ENCODE measurements around the gene UGT1A9.
"Not testable (repeated sequence)": the region's sequence is repeated elsewhere in the genome, so short reads cannot be mapped to it uniquely, and the experiment has no call there.

UGT1A9 gene

DNA sequence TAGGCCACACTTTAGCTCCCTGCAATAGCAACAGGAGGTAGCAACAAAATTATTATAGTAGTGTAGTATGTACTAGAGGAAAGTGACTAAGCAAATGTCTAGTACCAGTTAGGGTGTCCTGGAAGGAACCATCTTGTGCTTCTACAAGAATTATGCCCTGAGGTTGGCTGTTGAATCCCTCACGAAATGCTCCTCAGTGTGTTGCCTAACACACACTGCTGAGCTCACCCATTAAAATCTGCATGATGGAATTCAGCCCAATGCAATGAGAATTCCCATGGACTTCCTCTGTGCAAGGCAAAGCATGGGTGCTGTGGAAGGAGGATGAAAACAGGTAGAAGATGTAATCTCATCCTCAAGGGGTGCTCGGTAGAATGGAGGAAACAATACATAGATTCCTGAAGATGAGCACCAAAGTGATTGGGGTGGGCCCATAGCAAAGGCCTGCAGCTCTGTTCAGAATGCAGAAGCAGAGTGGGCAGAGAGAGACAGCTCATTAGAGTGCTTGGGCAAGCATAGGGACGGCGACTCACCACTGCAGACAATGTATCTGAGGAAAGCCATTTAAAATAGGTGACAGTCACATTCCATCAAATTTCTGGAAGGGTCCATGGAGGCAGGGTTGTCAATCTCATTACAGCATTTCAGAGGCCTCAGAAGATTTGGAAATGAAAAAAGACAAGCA lies 8.8 kb downstream of the UGT1A9 start:
- FAIRE-seq: no peak
- DNase-seq (ENCODE audit: insufficient read length, low spot score): no peak

GRCh38 chr2:233681521-233682099 lies 9.9 kb downstream of the UGT1A9 start, which contains the start of gene UGT1A7:
Gene UGT1A7 (plus strand): TSS chr2:233681901. CDS start chr2:233681938, 37 bp downstream.
- no peak for FAIRE-seq
- DNase-seq (ENCODE audit: insufficient read length, low spot score): no peak

DNA sequence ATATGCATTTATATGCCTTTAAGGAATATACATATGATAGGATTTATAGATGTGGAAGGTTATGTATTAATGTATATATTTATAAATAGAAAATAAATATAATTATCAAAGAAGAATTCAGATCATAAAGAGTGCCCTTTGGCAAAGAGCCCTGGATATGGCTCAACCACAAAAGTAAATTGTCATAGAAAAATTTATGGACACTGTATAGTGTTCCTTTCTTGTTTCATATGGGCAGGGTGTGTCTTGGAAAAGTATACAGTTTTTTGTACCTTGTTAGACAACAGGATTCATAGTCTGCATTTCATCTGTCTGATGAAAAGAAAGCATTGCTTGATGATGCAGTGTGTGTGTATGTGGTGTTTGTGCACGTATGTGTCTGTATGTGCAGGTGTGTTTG lies 12.9 kb downstream of the UGT1A9 start:
- FAIRE-seq: no peak
- no peak for DNase-seq (ENCODE audit: insufficient read length, low spot score)

DNA sequence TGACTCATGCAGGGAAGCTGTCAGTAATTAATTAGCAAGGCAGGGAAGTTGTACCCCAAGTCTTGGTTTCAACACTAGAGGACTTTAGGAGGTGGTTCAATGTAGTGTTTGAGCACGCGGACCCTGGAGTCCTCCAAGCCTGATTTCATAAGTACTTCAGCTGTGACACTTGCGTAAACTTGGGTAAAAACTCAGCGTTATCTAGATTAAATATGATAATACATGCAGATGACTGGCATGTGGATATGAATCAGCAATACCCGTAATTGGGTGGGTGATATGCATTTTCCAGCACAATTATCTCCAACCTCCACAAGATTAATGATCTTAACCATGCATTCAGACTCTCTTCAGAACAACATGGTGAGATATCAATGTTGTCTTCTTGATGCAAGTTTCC lies 15.2 kb downstream of the UGT1A9 start:
- DNase-seq (ENCODE audit: insufficient read length, low spot score): no peak
- no peak for FAIRE-seq

GRCh38 chr2:233688341-233688740 lies 16.6 kb downstream of the UGT1A9 start:
- DNase-seq (ENCODE audit: insufficient read length, low spot score): no peak

DNA sequence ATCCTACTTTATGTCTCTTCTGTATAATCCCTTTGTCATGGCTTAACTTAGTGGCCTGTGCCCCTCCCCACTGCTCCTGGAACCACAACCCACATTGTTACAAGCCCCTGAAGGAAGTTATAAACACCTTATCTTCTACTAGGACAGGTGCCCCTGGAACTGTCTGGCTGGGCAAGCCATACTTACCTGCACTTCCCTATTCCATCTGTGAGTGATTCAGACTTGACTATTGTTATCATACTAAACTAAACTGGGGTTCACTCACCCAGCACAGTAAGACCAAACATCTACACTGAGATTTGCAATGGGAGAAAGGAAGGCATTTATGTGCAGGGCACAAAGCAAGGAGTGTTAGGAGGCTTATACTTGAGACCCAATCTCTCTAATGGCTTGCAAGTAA lies 17.3 kb downstream of the UGT1A9 start:
- FAIRE-seq (no peak), DNase-seq (ENCODE audit: insufficient read length, low spot score) (no peak)

More at GRCh38 chr2:233688341-233688740, 16.6 kb downstream of the UGT1A9 start:
- no peak for FAIRE-seq

GRCh38 chr2:233689501-233689900 lies 17.8 kb downstream of the UGT1A9 start:
- no peak for FAIRE-seq
- no peak for DNase-seq (ENCODE audit: insufficient read length, low spot score)

DNA sequence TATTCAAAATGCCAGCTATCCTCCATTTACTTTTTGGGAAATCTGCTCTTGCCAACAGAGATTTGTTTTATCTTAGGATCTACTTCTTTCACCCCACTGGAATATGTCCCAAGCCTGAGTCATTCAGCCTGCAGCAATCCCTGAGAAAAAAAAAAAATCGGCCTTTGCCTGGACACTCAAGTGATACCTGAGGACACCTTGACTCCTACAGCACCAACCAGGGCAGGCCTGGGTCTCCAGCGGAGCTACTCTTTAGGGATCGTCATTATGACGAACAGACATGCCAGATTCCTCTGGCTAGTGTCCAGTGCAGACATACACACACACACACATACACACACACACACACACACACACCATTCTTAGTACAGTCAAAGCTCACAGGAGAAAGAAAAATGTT lies 18.7 kb downstream of the UGT1A9 start:
- DNase-seq (ENCODE audit: insufficient read length, low spot score) (no peak), FAIRE-seq (no peak)

DNA sequence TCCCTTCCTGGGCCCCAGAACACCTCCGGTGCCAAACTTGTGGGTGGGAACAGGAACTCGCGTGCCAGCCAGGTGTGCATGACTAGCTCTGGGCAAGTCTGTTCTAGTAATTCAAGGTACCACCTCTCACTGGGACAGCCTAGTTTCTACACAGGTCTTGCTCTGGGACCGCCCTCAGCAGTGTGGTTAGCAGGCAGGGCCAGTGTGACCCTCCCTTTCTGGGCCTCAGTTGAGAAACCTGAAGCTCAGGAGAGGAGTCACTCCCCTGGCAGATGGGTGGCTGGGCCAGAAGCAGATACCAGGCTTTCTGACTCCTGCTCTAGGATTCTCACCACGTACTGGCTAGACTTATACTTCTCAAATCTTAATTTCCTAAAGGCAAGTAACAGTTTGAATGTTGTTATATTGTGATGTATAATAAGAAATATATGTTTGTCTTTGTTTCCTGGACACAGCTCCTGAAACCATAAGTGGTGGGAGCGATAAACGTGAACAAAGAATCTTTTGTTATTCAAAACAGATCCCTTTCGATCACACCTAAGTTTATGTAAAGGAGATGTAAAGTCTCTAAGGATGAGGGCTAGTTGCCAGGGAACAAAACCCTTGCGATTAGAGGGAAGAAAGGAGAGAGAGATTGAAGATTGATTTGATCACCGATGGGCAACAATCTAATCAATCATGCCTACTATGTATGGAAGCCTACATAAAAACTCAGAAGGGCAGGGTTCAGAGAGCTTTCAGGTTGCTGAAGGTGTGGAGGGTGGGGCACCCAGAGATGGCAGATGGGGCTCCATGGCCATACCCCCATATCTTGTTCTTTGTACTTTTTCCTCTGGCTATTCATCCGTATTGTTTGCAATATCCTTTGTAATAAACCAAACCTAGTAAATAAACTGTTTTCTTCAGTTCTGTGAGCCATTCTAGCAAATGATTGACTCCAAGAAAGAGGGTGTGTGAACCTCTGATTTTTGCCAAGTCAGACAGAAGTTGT lies 20.0 kb downstream of the UGT1A9 start:
- no peak for FAIRE-seq
- no peak for DNase-seq (ENCODE audit: insufficient read length, low spot score)

DNA sequence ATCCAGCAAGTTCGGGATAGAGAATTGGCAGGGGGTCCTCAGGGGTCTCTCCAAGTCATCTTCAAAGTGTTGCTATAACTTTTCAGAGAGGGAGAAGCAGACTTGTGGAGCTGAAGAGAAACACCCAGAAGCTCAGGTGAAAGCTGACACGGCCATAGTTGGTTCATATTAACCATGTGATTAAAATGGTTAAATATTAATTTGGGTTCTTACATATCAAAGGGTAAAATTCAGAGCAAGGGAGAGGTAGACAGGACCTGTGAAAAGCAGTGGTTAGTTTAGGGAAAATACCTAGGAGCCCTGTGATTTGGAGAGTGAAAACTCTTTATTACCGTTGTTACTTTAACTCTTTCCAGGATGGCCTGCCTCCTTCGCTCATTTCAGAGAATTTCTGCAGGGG lies 20.9 kb downstream of the UGT1A9 start, which contains the start of gene UGT1A6:
UGT1A6 (plus strand) TSS at position 243 of the 400 bp plus-strand sequence; CDS start at position 358, 115 bp downstream.
- FAIRE-seq (no peak), DNase-seq (ENCODE audit: insufficient read length, low spot score) (no peak)

DNA sequence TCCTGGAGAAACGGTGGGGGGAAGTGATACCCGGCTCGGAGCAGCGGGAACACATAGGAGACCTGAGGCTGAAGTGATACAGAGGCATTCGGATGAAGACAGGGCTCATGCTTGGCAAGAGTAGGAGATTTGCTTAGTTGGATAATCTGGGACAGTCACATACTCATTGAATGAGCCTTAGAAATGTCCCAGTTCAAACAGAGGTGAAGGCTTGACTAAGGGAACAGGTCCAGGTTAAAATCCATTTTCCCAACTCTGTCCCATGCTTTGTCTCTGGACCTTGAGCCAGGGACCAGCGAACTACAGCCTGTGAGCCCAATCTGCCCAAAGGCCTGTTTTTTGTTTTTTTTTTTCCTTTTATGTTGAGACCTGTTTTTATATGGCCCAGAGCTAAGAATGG lies 22.3 kb downstream of the UGT1A9 start:
- DNase-seq (ENCODE audit: insufficient read length, low spot score) (no peak), FAIRE-seq (no peak)

DNA sequence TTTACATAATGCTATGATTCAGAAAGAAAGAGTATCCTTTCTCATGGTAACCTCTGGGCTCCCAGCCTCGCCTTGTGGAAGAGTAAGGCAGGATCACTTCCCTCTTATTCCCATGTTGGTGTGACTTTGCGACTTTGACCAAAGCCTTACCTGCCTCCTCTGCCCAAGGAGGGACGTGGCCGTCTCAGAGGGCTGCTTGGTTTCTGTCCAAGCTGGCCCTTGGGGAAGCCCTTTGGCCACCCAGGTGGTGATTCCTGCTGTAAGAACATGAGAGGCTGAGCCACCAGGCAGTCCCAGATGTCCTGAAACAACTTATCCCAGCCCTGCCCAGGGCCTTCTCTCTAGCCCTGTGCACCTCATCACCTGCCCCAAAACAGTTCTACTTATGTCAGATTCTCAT lies 27.0 kb downstream of the UGT1A9 start:
- FAIRE-seq (no peak), DNase-seq (ENCODE audit: insufficient read length, low spot score) (no peak)

DNA sequence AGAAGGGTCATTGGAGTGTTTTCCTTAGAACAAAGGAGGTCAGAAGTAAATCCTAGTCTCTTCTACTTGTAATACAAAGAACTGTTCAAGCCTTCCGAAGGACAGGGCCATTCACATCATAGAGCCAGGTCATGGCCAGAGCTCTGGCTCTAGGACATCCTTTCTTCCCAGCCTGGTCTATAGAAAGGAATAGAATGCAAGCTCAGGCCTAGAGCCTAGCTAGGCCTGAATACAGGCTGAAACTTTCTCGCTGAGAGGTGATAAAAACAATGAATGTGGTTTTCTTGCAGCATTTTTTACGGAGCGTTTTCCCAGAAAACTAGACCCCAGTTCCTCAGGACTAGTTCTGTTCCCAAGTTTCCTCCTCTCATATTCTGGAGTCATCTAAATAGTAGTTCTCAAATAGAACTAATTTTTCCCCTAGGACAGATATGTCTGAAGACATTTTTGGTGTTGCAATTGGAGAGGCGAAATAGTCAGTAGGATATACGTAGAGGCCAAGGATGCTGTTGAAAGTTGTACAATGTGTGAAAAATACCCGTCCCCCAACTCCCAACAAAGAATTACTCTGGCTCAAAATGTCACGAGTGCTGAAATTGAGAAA lies 27.8 kb downstream of the UGT1A9 start:
- FAIRE-seq (no peak), DNase-seq (ENCODE audit: insufficient read length, low spot score) (no peak)

GRCh38 chr2:233700028-233700635 lies 28.4 kb downstream of the UGT1A9 start:
- DNase-seq (ENCODE audit: insufficient read length, low spot score) (no peak), FAIRE-seq (no peak)

GRCh38 chr2:233700842-233701241 lies 29.1 kb downstream of the UGT1A9 start:
- not testable (repeated sequence) for DNase-seq (ENCODE audit: insufficient read length, low spot score); FAIRE-seq

DNA sequence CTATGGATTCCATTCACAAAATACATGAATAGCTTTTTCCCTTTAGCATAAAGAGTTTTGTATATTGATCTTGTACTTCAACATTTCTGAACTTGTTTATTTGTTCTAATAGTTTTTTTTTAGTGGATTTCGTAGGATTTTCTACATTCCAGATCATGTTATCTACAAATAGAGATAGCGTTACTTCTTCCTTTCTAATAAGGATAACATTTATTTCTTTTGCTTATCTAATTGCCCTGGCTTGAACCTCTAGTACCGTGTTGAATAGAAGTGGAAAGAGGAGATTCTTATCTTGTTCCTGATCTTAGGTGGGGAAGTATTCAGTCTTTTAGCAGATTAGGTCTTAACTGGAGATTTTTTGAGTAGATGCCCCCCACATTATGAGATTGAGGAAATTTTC lies 30.5 kb downstream of the UGT1A9 start:
- no peak for FAIRE-seq
- no peak for DNase-seq (ENCODE audit: insufficient read length, low spot score)

GRCh38 chr2:233705911-233706506 lies 34.3 kb downstream of the UGT1A9 start:
- DNase-seq (ENCODE audit: insufficient read length, low spot score): no peak
- no peak for FAIRE-seq

DNA sequence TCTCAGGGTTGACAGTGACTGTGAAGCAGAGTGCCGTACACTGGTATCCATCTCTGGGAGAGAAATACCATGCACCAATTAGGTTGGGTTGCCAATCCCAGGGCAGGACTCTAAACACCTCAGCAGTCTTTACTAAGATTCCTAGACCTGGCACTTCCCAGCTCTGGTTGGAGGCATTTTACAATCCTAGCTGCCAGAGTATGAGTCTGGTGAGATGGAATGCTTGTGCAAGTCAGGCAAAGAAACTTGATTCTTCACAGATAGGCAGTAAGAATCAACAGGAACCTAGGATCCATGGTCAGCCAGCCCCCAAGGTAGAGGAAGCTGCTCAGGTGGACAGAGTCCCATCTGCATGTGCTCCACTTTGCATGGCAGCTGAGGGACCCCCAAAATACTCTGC lies 35.0 kb downstream of the UGT1A9 start:
- no peak for DNase-seq (ENCODE audit: insufficient read length, low spot score)
- FAIRE-seq: no peak

DNA sequence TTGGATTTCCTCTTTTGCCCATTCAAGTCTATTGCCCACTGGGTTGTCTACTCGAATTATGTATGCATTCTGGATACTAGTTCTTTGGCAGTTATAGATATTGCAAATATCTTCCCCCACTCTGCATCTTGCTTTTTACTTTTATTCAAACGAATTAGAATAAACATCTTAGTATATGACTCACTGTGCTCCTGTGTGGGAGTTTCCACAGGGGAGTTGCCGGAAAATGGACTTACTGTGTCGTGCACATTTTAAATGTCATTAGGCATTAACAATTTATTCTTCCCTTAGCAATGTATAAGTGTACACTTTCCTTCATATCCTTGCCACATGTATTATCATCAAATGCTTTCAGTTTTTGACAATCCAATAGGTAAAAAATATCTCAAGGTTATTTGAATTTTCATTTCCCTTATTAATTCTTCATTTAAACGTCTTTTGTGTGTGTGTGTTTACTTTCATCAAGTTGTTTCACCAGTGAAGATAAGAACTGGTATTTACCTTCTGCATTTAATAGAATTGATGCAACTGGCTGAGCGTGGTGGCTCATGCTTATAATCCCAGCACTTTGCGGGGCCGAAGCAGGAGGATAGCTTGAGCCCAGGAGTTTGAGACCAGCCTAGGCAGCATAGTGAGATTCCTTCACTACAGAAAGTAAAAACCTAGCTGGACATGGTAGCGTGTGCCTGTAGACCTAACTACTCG lies 36.4 kb downstream of the UGT1A9 start:
- DNase-seq (ENCODE audit: insufficient read length, low spot score): no peak
- FAIRE-seq: no peak
